Activated T-helper 1 cell treated with anti-CD3 and anti-CD28 coated beads, Interleukin-12 subunit alpha, Interleukin-12 subunit beta, Interleukin-2, Interleukin-4 antibody, amounts not matched to agents 30 ng/mL and 10 ng/mL and 1 ng/mL, durations not matched to agents 14 hours and 24 hours and 36 hours (primary cell): ENCODE measurements around the gene IRS1. TPM values are rescaled to one million over a fixed set of nuclear protein-coding genes. Genes with fewer than 3 reads are reported as not detected.

Experiments used
- total RNA-seq: library from RNA; stranded (reverse); gene quantifications from 2 replicates; pipeline ENCODE4 v1.2.3, GENCODE V29; 2022

IRS1 gene
- total RNA-seq, 1 donor from 2014 or later = 3.8 TPM

Other genes starting within 250 kb of the IRS1 start
- 39.9 and 48.0 TPM in 2 replicates for gene RHBDD1, start 36.2 kb upstream of the IRS1 start, total RNA-seq